ENCODE results near the gene GALR1.
"Not testable (repeated sequence)": the region's sequence is repeated elsewhere in the genome, so short reads cannot be mapped to it uniquely, and the experiment has no call there.

GALR1 gene

DNA sequence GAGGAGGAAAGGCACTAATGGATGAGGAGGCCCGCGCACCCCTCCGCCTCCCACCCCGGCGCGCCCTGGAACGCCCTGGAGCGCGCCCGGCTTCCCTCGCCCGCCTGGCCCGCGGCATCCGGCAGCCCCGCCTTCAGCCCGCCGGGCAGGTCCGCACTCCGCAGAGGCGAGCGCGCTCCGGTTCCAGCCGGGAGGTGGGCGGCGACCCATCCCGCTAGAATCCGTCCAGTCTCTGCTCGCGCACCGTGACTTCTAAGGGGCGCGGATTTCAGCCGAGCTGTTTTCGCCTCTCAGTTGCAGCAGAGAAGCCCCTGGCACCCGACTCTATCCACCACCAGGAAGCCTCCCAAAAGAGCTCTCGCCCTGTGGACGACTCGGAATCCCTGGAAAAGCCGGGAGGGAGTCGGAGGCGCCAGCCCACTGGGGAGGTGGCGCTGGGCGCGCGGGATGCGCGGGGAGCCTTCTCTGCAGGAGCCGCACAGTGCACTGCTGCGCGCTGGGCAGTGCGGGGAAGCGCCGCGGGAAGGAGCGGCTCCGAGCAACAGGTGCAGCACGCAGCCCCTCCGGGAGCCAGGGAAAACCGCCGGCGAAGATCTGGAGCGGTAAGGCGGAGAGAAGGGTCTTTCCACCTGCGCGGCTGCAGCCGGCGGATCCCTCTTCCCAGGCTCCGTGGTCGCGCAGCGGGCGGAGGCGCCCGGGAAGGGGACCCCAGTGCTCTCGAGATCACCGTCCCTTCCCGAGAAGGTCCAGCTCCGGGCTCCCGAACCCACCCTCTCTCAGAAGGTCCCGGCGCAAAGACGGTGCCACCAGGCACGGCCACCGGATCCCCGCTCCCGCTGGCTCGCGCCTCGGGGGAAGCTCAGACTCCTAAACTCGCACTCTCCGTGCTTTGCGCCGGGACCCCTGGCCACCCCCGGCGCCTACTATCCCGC lies at the start of gene GALR1:
Gene GALR1, plus strand, starts transcription at position 280 of the 932 bp plus-strand sequence. CDS start 701 bp downstream, outside the sequence.
- no peak for DNase-seq

GRCh38 chr18:77201506-77201905 lies 48.1 kb upstream of the GALR1 start:
- DNase-seq, result no peak

DNA sequence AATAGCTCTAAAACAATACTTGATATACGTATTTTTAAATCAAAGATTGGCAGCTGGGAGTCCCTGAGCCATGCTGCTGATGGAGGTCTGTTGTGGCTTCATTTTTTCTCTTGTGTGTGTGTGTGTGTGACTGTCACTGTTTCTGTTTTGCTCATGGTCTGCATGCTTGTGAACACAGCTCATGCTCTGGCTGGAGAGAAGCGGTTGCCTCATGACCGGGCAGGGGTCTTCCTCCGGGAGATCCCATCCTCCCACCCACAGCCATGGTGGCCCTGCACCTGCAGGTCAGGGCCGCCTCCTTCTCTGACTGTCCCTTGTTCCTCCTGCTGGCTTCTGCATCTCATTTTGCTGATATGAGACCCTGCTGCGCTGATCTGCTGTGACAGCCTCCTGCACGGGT lies 47.3 kb upstream of the GALR1 start:
- DNase-seq, result no peak

DNA sequence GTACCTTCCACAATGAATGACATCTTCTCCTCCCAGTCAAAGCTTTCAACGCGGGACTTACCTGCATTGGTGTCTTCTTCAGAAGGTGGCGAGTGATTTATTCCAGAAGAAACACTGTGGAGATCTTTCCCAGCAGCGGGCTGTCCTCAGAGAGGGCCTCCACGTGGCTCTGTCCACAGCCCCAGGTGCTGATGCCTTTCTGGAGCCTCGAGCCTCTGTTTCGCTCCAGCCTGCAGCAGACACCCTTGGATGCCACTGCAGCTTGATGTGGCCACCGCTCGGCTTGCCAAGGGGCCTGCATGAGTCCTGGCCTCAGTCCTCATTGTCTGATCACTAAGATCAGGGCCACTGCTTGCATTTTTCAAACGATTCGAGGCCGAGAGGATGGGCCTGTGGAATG lies 46.6 kb upstream of the GALR1 start:
- DNase-seq, result no peak

DNA sequence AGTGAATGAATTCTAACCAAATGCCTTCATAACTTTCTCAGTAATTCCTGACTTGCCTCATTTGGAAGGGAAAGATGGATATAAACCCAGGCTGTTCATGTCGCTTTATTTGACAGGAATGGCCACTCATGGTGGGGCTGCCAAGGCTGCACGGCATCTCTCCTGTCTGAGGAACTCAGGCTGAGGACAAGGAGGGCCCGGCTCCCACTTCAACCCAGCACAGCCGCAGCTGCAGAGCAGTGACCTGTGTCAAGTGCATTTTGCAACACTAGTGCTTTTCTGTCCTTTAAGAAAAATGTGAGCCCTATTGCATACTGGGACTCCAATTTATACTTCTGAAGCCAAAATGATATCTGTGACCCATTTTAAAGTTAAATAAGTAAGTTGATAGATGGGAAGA lies 45.8 kb upstream of the GALR1 start:
- no peak for DNase-seq

DNA sequence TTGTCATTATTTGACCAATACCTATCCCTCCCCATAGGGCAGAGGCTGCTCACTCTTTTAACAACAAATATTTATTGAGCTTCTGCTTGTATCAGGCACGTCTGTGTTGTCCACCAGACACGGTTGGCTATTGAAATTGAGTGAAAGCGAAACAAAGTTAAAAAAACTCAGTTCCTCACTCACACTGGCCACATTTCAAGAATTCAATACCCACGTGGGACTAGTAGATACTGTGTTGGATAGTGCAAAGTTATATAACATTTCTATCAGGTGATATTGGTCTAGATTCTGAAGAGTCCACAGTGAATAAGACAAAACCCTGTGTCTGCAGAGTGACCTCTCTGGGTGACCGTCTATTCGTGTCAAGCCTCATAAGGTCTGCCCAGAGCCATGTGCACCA lies 43.9 kb upstream of the GALR1 start:
- DNase-seq, result no peak

DNA sequence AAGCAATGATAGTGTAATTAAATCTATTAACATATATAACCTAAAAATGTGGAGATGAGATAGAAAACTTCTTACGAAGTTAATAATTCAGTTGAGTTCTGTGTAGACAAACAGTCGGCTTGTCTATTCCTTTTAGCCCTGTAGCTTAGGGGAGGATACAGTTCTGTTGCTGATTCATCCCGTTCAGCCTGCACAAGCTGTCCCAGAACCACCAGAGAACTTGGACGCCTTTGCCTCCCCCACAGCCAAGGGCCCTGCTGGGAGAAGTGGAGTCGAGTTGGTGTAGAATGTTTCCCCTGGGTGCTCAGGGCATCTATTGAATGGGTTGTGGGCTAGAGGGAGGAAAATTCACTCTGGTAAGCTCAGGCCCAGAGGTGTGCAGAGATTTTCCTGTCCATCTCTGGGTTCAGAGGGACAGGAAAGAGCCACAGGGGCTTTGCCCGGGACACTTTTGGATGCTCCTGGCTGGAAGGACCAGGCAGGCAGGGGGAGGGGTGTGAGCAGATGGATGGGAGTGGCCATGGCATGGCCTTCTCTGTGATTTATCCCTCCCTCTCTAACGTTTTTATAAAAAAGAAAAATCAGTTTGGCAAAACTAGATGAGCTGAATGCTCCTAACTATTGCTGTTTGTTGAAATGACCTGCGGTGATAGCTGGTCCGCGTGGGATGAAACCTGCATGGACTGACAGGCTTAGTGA lies 42.8 kb upstream of the GALR1 start:
- no peak for DNase-seq

GRCh38 chr18:77207540-77207939 lies 42.1 kb upstream of the GALR1 start:
- DNase-seq, result peak; percentile 64

DNA sequence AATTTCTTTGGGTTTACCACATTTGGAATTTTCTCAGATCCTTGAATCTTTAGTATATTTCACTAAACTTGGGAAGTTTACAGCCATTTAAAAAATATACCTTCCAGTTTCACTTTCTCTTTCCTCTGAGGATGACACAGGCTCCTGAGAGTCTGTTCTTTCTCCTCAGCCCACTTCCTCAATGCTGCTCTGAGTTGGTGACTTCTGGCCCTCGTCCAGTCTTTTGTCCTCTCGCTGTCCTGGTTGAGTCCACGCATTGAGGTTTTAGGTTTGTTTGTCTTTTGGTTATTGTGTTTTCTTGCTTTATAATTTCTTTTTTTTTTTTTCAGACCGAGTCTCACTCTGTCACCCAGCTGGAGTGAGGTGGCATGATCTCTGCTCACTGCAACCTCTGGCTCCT lies 40.7 kb upstream of the GALR1 start:
- DNase-seq, result no peak

DNA sequence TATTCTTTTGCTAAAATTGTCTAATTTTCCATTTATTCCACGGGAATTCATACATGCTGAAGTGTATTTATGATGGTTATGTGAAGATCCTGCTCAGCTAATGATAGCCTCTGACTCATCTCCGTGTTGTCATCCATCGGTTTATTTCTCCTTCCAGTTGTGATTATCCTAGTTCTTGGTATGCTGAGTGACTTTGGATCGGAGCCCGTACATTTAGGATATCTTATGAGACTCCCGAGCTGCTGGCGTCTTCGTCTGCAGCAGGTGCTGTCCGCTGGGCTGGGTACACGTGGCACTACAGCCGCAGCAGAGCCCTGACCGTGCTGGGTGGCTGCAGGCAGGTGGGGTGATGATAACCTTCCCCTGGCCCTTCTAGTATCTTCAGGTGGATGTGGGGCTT lies 40.1 kb upstream of the GALR1 start:
- no peak for DNase-seq

GRCh38 chr18:77210249-77210648 lies 39.4 kb upstream of the GALR1 start:
- DNase-seq, result no peak

DNA sequence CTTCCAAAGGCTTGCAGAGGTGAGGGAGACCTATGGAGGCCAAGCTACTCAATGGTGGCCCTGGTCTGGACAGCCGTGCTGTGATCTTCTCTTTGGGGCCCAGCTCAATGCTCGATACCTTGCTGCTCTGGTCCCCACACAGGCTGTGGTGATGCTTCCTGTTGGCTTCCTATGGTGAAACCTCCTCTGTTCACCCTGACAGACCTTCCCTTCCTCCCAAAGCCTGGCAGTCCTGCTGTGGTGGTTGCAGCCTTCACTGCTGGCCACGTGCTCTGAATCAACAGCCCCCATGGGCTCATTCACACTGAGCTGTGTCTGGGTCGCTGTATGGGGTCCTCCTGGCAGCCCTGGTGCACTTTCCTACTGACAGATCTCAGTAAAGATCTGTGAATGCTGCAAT lies 31.0 kb upstream of the GALR1 start:
- DNase-seq, result no peak

DNA sequence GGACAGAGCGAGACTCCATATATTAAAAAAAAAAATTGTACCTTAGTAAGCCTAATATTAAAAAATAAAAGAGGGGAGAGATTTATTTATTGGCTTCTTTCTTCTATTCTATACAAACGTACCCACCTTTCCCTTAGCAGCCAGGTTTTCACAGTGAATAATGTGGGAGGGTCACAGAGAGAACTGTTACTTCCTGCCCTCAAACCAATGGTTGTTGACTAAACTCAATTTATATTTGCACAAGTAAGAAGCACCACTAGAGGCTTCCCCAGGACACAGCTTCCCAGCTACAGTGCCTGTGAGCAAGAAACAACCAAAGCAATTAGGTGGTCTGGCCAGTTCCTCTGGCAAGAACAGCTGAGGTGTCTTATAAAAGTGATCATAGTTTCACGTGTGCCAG lies 28.9 kb upstream of the GALR1 start:
- no peak for DNase-seq

DNA sequence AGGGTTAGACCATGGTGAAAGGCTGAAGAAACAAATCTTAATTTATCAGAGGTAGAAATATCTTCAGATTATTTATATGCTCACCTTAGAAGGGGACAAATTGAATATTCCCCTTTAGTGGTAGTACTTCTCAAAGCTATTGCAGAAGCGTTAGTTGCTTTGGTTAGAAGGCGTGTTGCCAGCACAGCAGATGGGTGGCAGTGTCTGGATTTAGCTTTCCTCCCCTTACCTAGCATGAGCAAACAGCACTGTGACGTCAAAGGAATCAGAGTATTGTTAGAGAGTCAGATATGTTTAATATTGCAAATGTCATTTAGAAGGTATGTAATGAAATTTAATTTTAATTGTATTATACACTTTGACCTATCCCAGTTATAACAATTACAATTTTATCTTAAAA lies 27.2 kb upstream of the GALR1 start:
- DNase-seq, result no peak

DNA sequence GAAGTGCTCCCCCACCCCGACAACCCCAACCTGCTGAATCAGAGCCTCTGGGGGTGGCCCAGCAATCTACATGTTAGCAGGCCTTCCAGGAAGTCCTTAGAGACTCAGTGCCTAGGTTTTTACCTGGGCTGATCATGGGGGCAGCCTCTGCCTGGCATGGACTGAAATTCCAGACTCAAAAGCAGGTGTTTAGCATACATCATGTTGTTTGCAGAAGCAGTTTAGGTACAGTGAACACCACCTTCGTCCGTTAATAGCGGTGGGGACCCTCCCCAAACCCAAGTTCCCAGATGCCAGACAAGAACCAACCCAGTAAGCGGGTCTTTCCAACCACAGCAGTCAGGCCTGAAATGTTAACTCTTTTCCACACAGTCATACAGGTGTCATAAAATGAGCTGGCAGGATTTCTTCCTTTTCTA lies 26.4 kb upstream of the GALR1 start:
- no peak for DNase-seq

DNA sequence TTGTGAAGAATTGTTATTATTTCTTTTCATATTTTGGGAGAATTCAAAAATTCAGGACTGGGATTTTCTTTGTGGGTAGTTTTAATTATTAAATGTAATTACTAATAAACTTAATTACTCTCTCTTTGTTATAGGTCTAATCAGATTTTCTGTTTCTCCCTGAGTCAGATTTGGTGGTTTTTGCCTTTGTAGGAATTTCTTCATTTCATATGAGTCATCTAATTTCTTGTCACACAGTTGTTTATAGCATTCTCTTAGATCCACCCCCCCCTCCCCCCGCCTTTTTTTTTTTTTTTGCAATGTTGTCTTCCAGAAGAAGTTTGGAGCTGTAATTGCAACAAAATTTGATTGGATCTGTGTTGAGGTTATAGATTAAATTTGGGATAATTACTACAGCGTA lies 26.0 kb upstream of the GALR1 start:
- DNase-seq, result no peak

DNA sequence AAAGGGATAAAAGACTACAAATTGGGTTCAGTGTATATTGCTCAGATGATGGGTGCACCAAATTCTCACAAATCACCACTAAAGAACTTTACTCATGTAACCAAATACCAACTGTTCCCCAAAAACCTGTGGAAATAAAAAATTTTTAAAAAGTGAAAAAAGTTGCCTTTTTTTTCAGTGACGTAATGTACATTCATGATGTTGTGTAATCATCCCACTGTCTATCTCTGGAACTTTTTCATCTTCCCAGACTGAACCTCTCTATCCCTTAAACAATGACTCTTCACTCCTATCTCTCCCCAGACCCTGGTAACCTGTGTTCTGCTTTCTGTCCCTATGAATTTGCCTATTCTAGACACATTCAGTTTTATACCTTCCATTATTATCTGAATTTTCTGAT lies 19.0 kb upstream of the GALR1 start:
- no peak for DNase-seq

- no peak for DNase-seq
Measured at GRCh38 chr18:77234504-77235365, 14.9 kb upstream of the GALR1 start.

DNA sequence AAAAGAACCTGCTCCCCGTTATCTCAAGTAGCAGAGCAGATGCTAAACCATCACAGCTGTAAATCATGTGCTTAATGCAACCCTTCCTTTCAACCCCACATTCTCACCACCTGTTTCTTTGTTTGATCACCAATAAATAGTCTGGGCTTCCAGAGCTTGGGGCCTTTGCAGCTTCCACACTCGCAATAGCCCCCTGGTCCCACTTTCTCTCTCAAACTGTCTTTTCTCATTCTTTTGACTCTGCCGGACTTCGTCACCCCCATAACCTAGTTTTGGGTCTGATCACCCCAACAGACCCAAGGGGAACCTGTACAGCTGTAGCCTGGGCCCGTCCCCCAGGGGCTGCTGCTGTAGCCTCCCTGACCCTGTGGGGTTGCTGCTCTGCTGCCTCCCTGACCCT lies 10.4 kb upstream of the GALR1 start:
- DNase-seq, result not testable (repeated sequence)

DNA sequence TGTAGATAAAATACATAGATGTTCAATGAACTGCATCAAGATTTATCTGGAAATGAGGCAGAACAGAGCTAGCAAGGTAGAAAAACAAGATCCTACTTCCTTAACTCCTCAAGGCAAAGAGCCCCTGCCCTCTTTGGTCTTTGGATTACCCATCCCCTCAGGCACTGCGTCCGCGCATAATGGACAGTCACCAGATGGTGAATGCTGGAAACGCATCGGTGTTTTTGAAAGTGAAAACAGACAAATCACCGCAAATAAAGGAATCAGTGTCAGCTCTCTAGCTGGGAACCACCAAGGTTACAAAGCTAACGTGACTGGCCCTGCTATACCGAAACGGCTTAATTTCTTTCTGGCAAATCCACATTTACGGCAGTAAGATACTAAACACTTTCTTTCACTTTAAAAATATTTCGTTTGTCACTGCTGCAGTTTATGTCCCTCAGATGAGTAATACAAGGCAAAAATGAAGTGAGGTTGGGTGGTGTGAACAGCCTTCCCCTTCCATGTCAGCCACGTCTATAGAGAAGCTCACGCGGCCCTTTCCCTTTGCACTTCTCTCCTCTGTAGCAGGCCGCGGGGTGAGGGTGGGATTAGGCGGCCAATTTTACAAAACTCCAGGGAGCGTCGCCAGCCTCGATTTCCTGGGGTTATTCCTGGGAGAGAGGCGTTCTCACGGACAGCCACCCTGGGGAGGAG lies 627 bp upstream of the GALR1 start:
- no peak for DNase-seq

DNA sequence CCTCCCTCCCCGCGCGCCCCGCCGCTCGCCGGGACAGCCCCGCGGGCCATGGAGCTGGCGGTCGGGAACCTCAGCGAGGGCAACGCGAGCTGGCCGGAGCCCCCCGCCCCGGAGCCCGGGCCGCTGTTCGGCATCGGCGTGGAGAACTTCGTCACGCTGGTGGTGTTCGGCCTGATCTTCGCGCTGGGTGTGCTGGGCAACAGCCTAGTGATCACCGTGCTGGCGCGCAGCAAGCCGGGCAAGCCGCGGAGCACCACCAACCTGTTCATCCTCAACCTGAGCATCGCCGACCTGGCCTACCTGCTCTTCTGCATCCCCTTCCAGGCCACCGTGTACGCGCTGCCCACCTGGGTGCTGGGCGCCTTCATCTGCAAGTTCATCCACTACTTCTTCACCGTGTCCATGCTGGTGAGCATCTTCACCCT lies 865 bp downstream of the GALR1 start:
- DNase-seq, result no peak

DNA sequence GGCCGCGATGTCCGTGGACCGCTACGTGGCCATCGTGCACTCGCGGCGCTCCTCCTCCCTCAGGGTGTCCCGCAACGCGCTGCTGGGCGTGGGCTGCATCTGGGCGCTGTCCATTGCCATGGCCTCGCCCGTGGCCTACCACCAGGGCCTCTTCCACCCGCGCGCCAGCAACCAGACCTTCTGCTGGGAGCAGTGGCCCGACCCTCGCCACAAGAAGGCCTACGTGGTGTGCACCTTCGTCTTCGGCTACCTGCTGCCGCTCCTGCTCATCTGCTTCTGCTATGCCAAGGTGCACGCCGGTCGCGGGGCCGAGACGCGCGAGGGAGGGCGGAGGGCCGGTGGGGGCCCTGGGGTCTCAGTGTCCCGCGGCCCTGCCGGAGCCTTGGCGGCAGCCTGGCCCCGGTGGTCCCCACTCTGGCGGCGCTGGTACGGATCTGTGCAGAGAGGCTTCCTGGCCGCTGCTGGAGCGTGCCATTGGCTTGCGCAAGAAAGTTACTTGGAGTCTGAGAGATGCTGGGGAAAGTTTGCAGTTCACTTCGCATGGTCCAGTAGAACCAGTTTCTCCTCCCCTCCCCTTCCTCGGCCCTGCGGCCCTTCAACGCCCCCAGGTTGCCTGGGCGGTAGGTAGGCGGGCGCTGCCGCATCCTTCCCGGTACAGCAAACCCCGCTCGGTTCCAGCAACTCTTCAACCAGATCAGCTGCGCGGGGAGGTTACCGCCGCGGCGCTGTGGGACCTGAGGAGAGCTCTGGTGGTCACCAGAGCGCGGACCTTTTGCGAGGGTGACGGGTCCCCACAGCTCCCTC lies 1.5 kb downstream of the GALR1 start:
- no peak for DNase-seq

All from right forelimb (tissue), 1 donor.